GM12878 (cell line): ENCODE data around the gene CDK4. TPM values are rescaled to one million over a fixed set of nuclear protein-coding genes. Genes with fewer than 3 reads are reported as not detected.

Source experiments
- CHD1 ChIP-seq: IDR thresholded peaks from 2 replicates; pipeline ENCODE4 v1.6.1; 2012; ENCODE audit warnings: low read depth, low read length, improper control_type of control experiment
- CREB1 ChIP-seq: IDR thresholded peaks from 2 replicates; pipeline ENCODE4 v1.6.1; 2012; ENCODE audit warnings: low read depth, mild to moderate bottlenecking, inconsistent platforms
- CREM ChIP-seq: IDR thresholded peaks from 2 replicates; pipeline ENCODE4 v1.6.1; 2014; ENCODE audit warnings: antibody characterized with exemption, low read depth
- ELK1 ChIP-seq: IDR thresholded peaks from 2 replicates; pipeline ENCODE4 v1.6.1; 2012; ENCODE audit warnings: low read depth, low read length, improper control_type of control experiment
- HCFC1 ChIP-seq: fragments of 150-350 bp; IDR thresholded peaks from 2 replicates; pipeline ENCODE4 v1.6.1; 2014; ENCODE audit warnings: low read length
- HDGF ChIP-seq: fragments of 450-650 bp; IDR thresholded peaks from 2 replicates; pipeline ENCODE4 v1.6.1; 2016; ENCODE audit warnings: antibody characterized with exemption
- IKZF1 ChIP-seq: fragments of 450-650 bp; conservative IDR thresholded peaks from 2 replicates; pipeline ENCODE4 v1.6.1; 2017; ENCODE audit warnings: antibody characterized with exemption, mild to moderate bottlenecking
- IKZF2 ChIP-seq, 2 experiments: fragments of 450-650 bp; IDR thresholded peaks; 2 replicates each; pipeline ENCODE4 v1.6.1; 2017; ENCODE audit warnings: mild to moderate bottlenecking in 2 of 2, moderate library complexity in 2 of 2
- IRF3 ChIP-seq: fragments of 450-650 bp; IDR thresholded peaks from 2 replicates; pipeline ENCODE4 v1.6.1; 2014; ENCODE audit warnings: mild to moderate bottlenecking
- IRF4 ChIP-seq: IDR thresholded peaks from 2 replicates; pipeline ENCODE4 v1.6.1; 2011; ENCODE audit warnings: low read depth, low read length
- JUNB ChIP-seq: IDR thresholded peaks from 2 replicates; pipeline ENCODE4 v1.6.1; 2016; ENCODE audit warnings: antibody characterized with exemption, mild to moderate bottlenecking
- KDM1A ChIP-seq: fragments of 200-600 bp; sonication (generic); IDR thresholded peaks from 2 replicates; pipeline ENCODE4 v1.6.1; 2016; ENCODE audit warnings: borderline replicate concordance
- MXI1 ChIP-seq: fragments of 150-350 bp; IDR thresholded peaks from 2 replicates; pipeline ENCODE4 v1.6.1; 2011; ENCODE audit warnings: low read depth, mild to moderate bottlenecking, inconsistent platforms, low read length, improper control_type of control experiment
- NFYB ChIP-seq: IDR thresholded peaks from 2 replicates; pipeline ENCODE4 v1.6.1; 2011; ENCODE audit warnings: low read depth, mild to moderate bottlenecking, low read length, improper control_type of control experiment, moderate library complexity; ENCODE audit not compliant: insufficient read depth
- NR2F1 ChIP-seq: fragments of 450-650 bp; conservative IDR thresholded peaks from 2 replicates; pipeline ENCODE4 v1.6.1; 2017; ENCODE audit warnings: mild to moderate bottlenecking
- PAX5 ChIP-seq: IDR thresholded peaks from 2 replicates; pipeline ENCODE4 v1.6.1; 2011; ENCODE audit warnings: low read depth, low read length, borderline replicate concordance
- POLR2A ChIP-seq: IDR thresholded peaks from 2 replicates; pipeline ENCODE4 v1.6.1; 2011; ENCODE audit warnings: low read depth, mild to moderate bottlenecking, low read length
- POU2F2 ChIP-seq: IDR thresholded peaks from 3 replicates; pipeline ENCODE4 v1.6.1; 2011; ENCODE audit warnings: low read depth, mild to moderate bottlenecking, low read length, borderline replicate concordance
- RAD51 ChIP-seq: fragments of 450-650 bp; IDR thresholded peaks from 2 replicates; pipeline ENCODE4 v1.6.1; 2016; ENCODE audit warnings: moderate library complexity, mild to moderate bottlenecking, inconsistent platforms
- RB1 ChIP-seq: fragments of 450-650 bp; formaldehyde crosslinking; IDR thresholded peaks from 2 replicates; pipeline ENCODE4 v1.6.1; 2017; ENCODE audit warnings: mild to moderate bottlenecking, borderline replicate concordance
- RFX5 ChIP-seq: IDR thresholded peaks from 2 replicates; pipeline ENCODE4 v1.6.1; 2011; ENCODE audit warnings: low read depth, low read length, improper control_type of control experiment
- RUNX3 ChIP-seq: IDR thresholded peaks from 2 replicates; pipeline ENCODE4 v1.6.1; 2012; ENCODE audit warnings: low read length, inconsistent platforms
- SP1 ChIP-seq: IDR thresholded peaks from one replicate; pipeline ENCODE4 v1.6.1; 2011; ENCODE audit warnings: low read depth, low read length
- STAT3 ChIP-seq: IDR thresholded peaks from 2 replicates; pipeline ENCODE4 v1.6.1; 2011; ENCODE audit warnings: low read depth, low read length, improper control_type of control experiment
- TCF7 ChIP-seq: IDR thresholded peaks from 2 replicates; pipeline ENCODE4 v1.6.1; 2014; ENCODE audit warnings: antibody characterized with exemption, borderline replicate concordance
- USF2 ChIP-seq: IDR thresholded peaks from 2 replicates; pipeline ENCODE4 v1.6.1; 2011; ENCODE audit warnings: low read depth, low read length, improper control_type of control experiment, borderline replicate concordance
- ZBTB11 ChIP-seq: fragments of 450-650 bp; formaldehyde crosslinking; IDR thresholded peaks from 2 replicates; pipeline ENCODE4 v1.5.0; 2022; ENCODE audit warnings: mild to moderate bottlenecking, missing genetic modification characterization
- polyA plus RNA-seq, 11 experiments: library from polyadenylated mRNA; depleted of rRNA in 4 of 11; unstranded in 6 of 11; stranded (reverse) in 5 of 11; fragments of >200 nt; fragmentation: Nextera tagmentation in 4 of 11; fragmentation: Illumina TruSeq in 1 of 11; extraction: Ambion mirVana in 4 of 11; extraction: Trizol in 1 of 11; gene quantifications; 1 replicate in 1 of 11; 2 replicates in 10 of 11; pipeline versions ENCODE4 v1.2.1 to v1.2.3, GENCODE V29; 2011 to 2016; ENCODE audit warnings: inconsistent platforms in 2 of 11, missing spikeins in 2 of 11, low read depth in 1 of 11
- total RNA-seq, 4 experiments: library from RNA; depleted of rRNA in 3 of 4; stranded (reverse); fragments of >200 nt in 3 of 4; fragmentation: Illumina TruSeq in 1 of 4; extraction: Trizol in 1 of 4; gene quantifications; 2 replicates each; pipeline versions ENCODE4 v1.2.1 to v1.2.3, GENCODE V29; 2013 to 2021

CDK4 gene
- total and polyA plus RNA-seq, 10 of the 15 experiments (the other 5 are each of a cell fraction or from before 2014, with no cell fraction given): 26.1 to 385 (median 221) TPM

GRCh38 chr12:57751788-57752667 is at the start of gene CDK4 (continued):
- TF ChIP-seq POU2F2 (peak; percentile 26; the same call in 2 of the 3 replicates), NFYB (0 out of 2 replicates have a peak, but pooled peaks have one; percentile 60), ZBTB11 (CRISPR knock-in tag) (peak; percentile 40; the same call in 1 of the 2 replicates), IKZF1 (peak; percentile 82), HDGF (peak; percentile 99), JUNB (peak; percentile 21; the same call in 1 of the 2 replicates), RFX5 (peak; percentile 92), IRF4 (0 out of 2 replicates have a peak, but pooled peaks have one; percentile 28), POLR2A (peak; percentile 94), RUNX3 (peak; percentile 50), IRF3 (peak; percentile 88), USF2 (peak; percentile 100), CREB1 (peak; percentile 87), TCF7 (no peak), CHD1 (0 out of 2 replicates have a peak, but pooled peaks have one; percentile 79), PAX5 (peak; percentile 79; the same call in 1 of the 2 replicates), RAD51 (peak; percentile 100), CREM (peak; percentile 84), ELK1 (0 out of 2 replicates have a peak, but pooled peaks have one; percentile 28), STAT3 (no peak), SP1 (peak; percentile 88), MXI1 (peak; percentile 96), HCFC1 (peak; percentile 61), KDM1A (no peak), IKZF2 (IDR thresholded peaks at IDR 0.05) (peak; percentile 41 to 47; a peak in 2 of 4 replicates), RB1 (peak; percentile 94), NR2F1 (no peak; the same call in 1 of the 2 replicates)
